NCI-H82 (cell line): Measurements from ENCODE around the gene IGFBP5.

Source experiments
- DNase-seq: peaks from one replicate; lab custom pipeline; 2025; lab: John Stamatoyannopoulos, UW

IGFBP5 gene

DNA sequence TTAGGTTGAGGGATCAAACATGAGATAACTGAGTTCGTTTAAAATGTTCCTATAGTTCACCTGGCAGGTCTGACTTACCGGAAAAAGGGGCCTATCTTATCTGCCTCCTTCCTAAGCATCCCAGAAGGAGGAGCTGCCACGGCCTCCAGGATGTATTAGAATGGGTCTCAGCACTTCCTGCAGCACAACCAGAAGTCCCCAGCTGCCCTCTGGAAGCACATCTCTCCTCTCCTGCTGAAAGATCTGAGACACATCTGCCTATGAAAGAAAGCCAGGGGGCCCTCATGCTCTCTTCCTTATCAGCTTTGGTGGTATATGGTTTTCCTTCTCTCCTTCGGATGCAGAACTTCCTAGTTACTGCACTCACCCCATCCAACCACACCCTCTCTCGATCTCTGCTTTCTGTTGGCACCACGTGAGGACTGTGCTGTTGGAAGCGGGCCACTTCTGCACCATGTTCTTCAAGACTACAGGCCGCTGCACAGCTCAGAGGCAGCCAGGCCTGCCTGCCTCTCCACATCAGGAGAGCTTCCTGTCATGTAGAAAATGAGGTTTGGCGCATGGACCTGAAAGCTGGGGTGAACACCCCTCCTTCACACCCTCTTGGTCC, 6.5 kb downstream of the IGFBP5 start:
- DNase-seq = peak; percentile 35

DNA sequence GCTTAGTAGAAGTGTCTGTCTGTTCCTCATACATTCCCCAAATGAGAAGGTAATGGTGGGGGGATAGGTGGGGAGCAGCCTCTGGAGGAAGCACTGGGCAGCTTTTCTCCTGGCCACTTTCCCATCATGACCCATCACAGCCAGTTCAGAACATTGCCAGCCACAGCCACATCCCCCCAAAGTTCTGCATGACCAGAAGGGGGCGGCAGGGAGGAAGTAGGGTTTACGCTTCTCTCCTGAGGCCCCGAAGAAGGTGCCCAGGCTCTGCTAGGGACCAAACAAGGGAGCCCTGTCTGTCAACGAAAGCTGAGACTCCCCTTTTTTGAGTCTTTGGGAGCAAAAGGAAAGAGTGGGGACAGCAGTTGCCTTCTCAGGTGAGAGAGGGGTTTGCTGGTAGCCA, 7.7 kb downstream of the IGFBP5 start:
- peak; percentile 63 for DNase-seq

DNA sequence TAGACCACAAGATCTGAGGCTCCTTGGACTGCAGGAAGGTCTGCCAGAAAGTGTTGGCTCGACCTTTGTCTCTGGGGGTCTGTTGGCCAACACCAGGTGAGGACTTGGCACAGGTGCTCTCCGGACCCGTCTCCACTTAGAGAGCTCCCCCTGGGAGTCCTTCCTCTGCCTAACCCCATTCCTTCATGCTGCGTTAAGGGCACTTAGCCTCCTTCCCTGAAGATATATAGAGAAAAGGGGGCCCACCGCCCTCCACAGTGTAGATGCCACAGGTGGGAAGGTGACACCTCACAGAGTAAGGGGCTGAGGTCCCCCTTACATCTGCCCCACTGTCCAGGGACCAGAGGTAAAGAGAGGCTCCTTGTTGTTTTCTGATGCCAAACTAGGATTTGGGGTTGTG, 8.2 kb downstream of the IGFBP5 start:
- no peak for DNase-seq

DNA sequence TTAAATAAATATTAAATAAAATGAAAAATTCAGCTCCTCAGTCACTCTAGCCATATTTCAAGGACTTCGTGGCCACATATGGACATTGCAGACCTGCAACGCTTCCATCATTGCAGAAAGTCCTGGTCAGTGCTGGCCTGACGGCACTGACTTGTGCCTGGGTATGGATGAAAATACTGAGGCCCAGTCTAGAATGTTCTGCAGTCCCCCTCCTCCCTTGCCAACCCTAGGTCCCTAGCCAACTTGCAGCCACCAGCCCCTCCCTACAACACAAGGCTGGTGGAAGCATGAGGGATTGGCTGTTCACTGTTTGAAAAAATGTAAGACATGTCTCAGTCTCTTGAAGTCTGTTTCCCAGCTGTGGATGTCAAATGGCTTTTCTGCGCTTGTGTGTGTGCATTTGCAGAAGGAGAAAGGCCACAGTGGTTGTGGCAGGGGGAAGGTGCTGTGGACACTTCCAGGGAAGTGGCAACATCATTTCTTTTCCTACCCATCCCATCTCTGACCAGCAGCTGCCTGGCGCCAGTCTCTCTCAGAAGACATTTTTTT, 9.9 kb downstream of the IGFBP5 start:
- no peak for DNase-seq

DNA sequence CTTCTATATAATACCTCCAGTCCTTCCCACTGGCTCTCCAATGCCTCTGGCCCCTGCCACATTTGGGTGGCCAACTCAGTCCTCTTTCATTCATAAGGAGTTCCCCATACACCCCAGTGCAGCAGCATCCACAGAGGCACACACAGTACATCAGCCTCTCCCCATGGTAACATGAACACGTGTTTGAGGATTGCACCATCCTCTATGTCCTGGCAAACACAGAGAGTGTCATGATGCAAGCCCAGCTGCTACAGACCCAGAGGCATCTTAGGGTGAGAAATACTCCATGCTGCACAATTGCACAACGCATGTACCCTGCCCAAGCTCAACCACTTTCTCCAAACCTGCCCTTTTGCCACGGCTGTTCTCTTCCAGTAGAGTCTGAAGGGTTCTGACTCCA, 11.5 kb downstream of the IGFBP5 start:
- no peak for DNase-seq

DNA sequence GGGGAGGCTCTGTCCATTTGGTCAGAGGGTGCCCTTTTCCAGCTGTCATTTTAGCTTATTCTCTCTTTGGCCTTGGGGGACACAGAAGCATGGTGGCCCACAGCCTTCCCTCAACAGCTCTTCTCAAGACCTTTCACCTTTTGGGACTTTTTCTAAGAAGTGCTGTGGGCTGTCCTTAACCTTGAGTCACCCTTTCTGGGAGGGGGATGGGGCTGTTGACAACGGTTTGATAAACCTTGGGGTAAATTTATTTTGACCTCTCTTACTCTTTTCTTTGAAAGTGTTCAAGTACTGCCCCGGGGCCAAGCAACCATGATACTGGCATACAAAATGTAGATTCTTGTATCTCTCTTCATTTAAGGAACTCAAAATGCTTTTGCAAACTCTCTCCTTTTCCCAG, 13.7 kb downstream of the IGFBP5 start:
- DNase-seq = no peak

DNA sequence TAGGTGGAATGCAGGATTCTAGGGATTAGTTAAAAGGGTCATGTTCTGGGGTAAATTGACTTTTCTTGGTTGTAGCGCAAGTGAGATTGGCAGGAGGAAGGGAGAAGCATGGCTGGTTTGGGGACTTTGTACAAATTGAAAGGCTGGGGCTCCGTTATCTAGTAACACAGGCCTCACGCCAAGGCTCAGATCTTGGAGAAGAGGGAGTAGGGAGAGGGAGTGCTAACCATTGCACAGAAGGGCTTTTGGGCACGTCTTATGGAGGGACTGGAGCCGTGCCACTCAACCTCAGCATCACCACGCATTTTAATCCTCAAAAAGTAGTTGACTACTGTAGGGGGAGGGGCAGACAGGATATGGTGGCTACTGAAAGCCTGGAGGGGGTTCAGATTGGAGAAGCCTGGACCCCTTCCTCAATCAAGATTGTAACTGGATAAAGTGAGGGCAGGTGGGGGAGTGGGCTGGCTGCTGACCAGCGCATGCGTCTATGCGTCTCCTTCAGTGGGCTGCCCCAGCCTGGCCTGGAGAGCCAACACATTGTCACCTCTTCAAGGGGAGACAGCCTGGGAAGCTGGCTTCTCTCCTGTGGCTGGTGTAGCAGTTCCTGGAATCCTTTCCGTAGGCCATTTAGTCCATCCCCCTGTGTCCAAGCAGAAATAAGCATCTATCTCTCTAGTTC, 14.3 kb downstream of the IGFBP5 start:
- no peak for DNase-seq

DNA sequence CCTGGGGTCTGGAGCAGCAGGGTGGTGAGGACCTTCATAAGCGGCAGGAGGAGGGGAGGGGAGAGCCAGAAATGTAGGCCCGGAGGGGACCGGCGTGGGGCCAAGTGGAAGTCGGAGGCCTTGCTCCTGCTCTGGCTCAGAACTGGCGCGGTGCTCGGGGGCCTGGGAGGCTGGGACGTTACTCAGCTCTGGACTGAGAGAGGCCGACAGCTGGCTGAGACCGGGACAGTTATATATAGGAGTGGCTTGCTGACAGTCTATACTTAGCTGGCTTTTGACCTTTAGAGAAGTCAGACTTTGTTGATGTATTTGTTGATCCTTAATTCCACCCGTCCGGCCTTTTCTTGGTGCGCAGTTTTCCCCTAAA, 15.7 kb downstream of the IGFBP5 start:
- no peak for DNase-seq

DNA sequence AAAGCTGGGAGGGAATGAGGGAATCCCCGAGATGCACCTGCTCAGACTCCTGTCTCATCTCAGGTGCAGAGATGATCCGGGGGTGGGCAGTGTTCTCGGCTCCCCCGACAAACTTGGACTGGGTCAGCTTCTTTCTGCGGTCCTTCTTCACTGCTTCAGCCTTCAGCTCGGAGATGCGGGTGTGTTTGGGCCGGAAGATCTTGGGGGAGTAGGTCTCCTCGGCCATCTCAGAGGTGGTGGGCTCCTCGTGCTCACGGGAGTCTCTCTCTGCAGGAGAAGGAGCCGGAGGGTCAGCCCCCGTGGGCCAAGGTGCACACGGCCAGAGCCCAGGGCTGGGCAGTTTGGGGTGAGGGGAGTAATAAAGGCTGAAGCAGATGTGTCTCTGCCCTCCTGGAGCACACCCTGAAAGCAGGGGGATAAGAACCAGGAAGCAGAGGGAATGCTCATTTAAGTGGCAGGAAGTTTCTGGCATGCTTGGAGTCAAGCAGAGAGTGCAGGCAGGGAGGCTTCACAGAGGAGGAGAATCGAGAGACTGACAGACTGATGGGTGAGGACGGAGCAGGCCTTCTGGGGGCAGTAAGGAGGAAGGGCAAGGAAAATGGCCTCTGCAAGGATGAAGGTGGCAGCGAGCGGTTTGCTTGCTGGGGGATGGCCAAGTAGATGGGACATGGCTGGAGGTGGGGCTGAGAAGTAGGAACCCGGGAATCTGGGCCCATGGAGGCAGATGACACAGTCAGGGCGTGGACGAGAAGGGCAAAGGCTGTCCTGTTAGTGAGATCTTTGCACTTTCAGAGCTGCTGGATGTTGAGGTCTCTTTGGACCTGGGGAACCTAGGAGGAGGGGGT, 16.3 kb downstream of the IGFBP5 start:
- no peak for DNase-seq

DNA sequence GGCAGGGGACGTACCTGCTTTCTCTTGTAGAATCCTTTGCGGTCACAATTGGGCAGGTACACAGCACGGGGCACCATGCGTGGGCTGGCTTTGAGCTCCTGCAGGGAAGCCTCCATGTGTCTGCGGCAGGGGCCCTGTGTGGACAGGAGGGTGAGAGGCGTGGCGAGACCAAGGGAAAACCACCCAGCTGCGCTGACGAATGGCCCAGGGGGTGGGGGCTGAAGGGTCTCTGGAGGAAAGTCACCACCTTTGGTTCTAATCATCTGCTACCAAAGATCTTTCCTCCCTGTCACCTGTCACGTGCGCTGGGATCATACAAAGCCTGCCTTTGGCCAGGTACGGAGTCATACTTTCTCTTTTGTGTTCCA, 17.3 kb downstream of the IGFBP5 start:
- DNase-seq = no peak

DNA sequence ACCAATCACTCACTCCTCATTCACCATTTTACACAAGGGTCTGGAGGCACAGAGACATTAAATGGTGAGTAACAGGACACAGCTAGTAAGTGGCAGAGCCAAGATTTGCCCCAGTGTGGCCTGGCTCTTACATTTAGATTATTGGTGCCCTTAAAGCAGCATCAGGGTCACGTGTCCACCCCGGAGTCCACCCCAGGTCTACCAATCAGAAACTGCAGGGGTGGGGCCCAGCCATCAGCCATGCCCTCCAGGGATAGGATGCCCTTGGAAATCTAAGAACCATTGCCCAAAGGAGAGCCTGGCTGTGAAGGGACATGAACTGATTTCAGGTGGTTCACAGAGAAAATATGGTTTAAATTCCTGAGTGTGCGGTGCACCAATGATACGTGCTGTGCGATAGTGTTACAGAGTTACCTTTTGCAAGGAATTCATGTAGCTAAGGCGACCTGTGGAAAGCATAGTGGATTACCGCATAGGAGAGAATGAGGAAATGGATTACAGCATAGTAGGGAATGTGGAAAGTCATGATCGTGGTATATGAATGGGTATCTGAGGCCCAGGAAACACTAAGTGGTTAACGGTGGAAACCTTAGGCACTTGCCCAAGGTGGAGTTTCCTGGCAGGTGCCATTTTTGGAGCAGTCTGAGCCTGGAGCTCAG, 17.8 kb downstream of the IGFBP5 start:
- DNase-seq = no peak

DNA sequence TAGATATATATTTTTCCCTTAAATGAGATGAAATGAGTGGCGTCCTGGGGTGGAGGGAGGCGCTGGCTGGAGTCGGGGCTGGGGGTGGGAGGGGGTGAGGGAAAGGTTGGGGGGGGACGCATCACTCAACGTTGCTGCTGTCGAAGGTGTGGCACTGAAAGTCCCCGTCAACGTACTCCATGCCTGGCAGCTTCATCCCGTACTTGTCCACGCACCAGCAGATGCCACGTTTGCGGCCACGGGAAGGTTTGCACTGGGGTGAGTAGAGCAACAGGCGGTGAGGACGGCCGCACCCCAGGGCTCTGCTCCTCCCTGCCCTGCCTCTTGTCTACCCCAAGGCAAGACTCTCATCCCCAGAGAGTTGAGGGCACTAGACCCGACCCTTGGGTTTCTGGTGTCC, 18.7 kb downstream of the IGFBP5 start:
- DNase-seq = no peak

DNA sequence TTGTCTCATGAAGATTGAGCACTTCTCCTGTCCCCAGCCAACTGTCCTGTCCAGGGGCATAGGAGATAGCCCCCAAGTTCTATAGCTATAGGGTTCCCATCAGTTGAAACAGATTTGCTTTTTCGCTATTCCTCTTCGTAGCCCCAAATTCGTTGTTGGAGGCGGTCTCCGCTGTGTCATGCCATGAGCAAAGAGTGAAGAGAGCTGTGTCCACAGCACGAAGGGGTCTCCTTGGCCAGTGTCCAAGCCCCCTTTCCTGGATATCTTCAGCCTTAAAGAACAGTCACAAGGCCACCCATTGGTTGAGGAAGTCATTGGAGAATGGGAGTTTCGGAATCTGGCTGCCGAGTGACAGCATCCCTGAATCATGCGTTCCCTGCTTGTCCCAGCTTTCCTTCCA, 21.0 kb downstream of the IGFBP5 start:
- DNase-seq = no peak

DNA sequence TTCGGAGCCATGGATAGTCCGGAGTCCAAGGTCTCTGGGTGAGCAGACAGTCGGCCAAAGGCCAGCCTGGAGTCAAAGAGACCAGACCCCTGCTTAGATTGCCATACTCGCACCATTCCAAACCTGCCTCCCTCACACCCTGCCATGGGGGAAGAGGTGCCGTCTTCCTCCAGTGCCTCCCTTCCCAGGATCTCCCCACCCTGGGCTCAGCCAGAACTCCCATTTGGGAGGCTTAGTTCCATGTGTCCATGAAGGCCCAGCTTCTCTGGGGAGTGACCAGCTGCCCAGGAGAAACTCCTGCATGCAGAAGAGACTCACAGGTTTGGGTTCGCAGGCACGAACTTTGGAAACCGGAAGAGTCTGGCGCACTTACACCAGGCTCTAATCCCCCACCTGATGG, 21.7 kb downstream of the IGFBP5 start:
- DNase-seq = no peak

DNA sequence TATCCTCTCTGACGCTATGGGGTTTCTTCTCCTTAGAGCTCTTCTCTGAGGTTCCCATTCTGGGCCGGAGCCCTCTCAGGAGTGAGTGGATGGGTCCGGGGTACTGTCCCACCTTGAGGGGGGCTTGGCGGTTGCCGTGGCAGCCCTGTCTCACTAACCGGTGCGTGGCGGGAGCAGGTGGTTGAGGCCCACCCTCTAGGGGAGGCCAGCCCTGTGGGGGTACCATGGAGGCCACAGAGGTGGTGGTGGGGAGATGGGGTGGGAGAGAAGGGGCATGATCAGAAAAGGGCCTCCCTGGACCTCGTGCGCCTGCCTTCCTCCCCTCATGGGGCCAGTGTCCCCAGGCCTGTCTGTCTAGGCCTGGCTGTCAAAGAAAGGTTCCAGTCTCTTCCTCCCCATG, 22.3 kb downstream of the IGFBP5 start:
- DNase-seq = no peak

DNA sequence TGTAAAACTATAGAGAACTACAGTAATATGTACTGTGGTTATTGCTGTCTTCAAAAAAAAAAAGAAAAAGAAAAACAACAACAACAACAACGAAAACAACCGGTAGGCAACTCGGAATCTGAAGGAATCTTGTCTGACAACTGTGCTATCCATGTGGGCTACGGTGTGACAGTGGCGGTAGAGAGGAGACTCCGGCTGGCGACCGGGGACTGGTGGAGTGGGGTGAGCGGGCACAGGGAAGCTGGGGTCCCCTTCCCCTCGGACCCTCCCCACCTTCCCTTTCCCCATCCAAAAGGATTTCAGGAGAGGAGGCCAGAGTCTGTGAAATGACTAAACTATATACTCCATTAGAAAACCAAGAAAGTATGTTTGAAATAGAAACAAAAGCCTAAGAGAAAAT, 22.9 kb downstream of the IGFBP5 start:
- DNase-seq = no peak

DNA sequence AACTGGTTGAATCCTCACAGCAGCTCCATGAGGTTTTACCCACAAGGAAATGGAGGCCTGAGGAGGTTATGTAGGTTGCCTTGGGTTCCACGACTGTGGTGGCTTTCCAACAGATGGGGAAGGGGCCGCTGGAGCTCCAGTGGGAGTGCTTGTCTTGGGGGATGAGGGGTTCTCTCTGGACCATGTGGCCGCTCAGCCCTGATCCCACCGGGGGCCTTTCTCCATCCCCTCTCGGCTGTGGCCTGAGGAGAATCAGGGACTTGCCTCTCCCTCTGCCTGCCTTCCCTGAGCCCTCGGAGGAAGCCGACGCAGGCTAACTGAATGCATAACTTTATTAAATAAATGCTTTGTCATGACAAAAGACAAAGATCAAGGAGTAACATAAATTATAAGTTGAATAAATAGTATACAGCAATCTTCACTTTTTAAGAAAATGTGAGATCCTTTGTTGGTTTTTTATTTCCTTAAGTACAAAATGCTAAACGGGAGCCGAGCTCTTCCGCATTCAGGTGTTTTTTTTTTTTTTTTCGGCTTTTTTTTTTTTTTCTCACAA, 23.5 kb downstream of the IGFBP5 start:
- no peak for DNase-seq

DNA sequence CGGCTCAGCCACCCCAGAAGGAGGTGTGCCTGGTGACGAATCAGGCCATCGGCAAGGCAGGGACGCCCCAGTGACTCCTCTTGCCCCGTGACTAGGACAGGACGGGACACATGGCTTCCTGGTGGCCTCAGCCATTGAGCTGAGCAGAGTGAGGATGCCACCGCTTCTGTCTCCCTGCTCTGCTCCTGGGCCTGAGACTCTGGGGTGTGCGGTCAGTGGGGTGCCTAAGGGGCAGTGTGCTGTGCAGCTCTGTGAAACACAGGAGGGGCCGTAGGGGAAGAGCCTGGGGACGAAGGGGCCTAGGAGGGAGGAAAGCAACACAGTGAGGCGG, 24.3 kb downstream of the IGFBP5 start:
- no peak for DNase-seq

DNA sequence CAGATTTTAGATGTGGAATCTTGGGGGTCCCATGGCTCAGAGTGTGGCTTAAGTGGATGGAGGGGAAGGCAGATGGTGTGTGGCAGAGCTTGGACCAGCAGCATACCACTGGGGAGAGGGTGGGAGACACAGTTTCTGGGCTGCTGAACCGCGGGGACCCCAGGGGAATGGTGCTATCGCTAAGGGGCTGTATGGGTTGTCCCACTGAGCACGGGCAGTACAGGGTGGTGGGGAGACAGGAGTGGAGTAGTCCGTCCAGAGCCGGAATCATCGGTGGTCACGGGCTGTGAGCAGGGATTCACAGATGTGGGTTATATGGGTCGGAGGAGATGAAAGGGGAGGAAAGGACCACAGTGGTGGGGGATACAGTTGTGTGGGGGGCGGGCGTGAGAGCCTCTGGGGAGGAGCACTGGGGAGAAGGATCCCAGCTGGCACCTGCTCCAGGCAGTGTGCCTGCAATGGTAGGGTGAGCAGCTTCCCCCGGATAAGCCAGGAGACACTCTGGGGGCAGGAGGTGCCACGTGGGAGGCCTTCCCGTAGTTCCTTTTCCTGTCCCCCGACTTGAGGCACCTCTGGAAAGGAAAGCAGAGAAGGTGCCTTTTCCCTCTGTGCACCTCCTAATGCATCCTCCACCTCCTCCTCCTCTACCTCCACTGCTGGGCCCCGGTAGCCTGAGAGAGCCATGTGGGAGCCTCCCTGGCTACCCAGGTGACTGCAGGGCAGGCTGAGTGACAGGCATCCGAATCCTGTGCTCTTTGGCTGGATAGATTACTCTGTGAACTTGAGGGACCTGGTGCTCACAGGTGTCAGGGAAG, 24.9 kb downstream of the IGFBP5 start:
- DNase-seq = no peak

DNA sequence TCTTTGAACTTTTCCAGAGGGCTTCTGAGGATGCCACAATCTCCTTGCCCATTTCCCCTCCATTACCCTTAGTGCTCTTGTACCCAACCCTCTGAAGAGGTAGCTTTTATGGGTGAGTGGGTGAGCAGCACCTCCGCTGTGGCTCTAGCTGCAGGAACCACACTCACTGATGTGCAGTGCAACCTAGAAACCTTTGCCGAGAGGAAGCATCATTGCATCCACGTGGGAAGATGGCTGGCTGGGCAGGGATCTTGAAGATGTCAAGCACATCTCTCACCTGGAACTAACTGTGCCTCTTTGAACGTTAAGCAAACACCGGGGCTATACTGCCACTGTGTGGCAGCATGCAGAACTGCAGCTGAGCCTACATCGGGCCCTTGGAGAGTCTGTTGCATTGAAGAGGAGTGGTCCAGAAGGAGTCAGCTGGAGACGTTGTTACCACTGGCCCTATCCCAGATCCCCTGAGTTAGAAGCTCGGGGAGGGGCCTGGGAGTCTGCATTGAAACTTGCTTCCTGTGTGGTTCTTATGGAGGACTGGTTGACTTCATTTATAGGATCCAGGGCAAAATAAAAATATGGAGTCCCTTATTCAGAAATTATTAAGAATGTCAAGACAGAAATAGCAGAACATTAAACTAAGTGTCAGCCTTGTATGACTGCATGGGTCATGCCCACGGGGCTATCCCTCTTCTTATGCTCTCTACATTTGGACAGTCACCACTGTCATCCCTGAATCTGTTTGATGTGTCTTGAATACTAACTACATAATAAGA, 28.7 kb downstream of the IGFBP5 start:
- DNase-seq = peak; percentile 91

DNA sequence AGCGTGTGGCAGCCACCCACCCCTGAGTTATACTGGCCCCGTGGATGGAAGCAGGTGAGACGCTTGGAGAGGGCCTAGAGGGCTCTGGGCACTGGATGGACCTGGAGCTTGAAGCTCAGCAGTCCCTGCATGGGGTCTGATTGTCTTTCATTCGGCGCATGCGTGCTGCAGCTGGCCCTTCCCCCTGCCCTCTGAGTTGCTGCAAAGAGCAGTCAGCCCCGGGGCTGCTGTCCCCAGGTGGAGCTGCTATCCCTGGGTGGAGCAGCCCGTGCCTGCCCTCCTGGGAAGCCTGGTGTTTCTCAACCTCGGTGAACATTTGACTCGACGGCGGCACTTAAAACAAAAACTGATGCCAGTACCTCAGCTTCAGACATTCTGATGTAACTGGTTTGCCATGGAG, 29.6 kb downstream of the IGFBP5 start:
- DNase-seq = peak; percentile 58
